Stimulated activated CD4-positive, alpha-beta T cell treated with anti-CD3 and anti-CD28 coated beads, Interleukin-1b, Interleukin-23, amount 100 ng/mL, for 1 hour (primary cell): ENCODE measurements around the gene MAD1L1.
"Not testable (repeated sequence)": the region's sequence is repeated elsewhere in the genome, so short reads cannot be mapped to it uniquely, and the experiment has no call there.

Source experiments
- DNase-seq, 2 donors: peaks; one replicate each; pipeline ENCODE4 v3.0.0-alpha.2; 2020; ENCODE audit warnings: low read depth in 2 of 2

The MAD1L1 gene

DNA sequence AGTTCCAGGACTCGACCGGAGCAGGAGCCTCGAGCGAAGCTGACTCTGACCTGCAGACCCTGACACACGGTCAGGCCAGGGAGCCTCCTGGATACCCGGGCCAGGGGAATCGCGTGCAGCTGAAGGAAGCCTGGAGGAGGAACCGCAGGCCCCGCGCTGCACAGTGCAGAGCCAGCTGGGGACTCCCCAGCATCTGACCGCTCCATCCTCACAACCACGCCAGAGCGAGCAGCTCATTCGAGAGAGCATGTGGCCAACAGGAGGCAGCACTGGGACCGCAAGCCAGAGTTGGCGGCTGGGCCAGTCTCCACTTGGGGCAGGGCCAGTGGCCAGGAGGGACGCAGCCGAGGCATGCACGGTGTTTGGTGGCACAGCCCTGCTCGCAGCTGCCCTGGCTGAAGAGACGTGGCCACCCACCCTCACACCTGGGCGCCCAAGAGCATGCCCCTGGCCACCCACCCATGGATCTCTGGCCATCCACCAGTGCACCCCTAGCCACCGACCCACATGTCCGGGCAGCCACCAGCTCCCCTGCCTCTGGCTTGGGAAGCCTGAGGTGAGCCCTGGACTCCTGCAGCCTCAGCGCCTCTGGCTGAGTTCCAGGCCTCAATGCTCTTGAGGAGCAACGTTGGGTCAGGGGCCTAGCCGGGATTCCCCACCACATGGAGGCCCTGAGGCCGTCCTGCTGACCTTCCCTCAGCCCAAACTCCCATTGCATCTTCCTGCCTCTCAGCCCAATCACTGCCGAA is 348.7 kb downstream of the MAD1L1 start:
- no peak for DNase-seq

DNA sequence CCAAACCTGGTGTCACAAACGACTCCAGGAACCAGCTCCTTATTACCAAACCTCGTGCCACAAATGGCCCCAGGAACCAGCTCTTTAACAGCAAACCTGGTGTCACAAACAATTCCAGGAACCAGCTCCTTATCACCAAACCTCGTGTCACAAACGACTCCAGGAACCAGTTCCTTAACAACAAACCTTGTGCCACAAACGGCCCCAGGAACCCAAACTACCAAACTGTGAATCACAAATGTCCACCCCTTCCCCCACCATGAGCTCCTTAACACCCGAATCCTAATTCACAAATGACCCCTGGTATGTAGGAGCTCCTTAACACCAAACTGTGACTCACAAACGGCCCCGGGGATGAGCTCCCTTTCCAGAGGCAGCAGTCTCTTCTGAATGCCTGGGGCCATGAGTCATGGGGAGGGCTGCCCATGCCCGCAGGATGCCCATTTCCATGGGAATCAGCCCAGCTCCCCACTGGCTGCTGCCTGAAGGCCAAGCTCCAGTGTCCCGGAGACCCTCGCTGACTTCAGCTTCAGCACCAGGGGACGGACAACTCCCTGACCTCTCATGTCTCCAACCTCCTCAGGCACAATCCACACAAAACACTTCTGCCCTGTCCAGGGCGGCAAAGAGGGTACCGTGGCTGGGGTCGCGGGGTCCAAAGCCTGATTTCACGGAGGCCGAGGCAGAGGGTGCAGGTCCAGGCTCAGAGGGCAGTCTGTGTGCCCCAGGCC is 349.5 kb downstream of the MAD1L1 start:
- DNase-seq, result no peak

DNA sequence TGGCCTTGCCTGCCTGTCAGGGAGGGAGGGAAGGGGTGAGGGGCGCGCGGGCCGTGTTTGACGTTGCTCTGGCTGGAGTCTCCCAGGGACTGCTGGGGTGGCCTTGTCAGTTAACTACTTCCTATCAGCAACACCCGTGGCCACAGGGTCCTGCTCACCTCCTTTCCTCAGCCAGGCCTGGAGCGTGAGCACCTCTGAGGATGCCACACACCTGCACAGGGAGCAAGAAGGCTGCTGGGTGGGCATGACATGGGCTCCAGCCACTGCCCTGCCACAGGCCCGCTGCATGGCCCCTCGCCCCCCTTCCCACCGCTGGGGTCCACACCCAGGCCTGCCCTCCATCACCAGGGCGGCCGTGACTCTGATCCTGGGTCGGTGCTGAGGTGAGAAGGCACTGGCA is 350.3 kb downstream of the MAD1L1 start:
- no peak for DNase-seq

DNA sequence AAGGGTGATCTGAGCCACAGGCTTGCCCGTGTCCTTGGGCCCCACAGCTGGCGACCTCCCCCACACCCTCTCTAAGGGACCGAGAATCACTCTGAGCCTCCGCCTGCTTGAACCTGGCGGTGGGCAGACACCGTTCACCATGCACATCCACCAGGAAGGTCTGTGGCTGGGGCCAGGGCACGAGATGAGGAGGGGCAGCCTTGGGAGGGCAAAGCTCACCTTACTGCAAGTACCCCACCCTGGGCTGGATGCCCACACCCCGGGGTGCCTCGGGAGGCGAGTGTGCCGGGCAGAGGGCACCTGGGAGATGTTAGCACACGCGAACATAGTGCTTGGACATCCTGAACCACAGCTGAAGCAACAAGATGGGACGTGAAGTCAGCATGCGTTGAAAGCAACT is 350.8 kb downstream of the MAD1L1 start:
- no peak for DNase-seq

DNA sequence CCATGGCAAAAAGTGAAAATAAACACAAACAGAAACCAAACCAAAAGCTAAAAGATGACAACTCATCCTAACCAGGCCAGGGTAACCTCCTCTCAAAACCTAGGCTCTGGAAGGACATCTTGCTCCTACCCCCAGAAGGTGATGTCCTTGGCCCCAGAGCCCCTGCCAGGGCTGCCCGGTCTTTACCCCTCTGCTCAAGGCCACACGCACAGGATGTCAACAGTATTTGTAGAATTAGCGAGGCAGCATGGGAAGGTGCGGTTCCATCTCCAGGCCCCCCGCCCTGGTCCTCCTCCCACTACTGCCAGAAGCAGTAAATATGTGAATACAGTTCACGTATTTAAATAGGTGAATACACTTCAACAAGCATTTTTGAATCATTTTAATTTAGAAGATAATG is 356.1 kb downstream of the MAD1L1 start:
- DNase-seq, result not testable (repeated sequence)

DNA sequence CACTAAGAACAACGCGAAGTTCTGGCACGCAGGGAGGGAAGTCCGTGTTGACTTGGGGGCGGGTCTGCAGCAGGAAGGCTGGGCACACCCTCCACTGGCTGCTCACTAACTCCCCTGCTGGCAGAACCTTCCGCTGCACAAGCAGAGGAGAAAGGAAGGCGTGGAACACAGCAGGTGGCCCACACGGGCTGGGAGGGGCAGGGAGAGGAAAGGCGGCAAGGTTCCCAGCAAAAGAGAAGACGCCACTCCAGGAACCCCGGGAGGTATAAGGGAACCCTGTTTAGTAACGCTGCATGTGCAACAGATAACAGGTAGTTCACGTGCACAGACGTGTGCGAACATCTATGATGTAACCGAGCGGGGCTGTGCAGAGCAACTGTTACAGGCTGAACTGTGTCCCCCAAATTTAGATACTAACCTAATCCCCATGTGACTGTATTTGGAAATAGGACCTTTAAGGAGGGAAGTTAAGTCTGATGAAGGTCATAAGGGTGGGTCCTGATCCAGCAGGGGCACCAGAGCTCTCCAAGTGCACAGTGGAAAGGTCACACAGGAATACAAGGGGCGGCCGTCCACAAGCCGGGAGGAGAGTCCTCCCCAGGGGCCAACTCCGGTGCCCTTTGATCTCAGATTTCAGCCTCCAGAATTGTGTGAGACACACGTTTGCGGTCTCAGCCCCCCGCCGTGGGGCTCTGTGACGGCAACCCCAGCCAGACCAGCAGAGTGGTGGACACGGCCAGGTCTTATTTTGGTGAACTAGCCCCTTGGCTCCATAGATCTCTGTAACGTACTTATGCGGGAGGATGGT is 357.1 kb downstream of the MAD1L1 start:
- DNase-seq, result not testable (repeated sequence)

DNA sequence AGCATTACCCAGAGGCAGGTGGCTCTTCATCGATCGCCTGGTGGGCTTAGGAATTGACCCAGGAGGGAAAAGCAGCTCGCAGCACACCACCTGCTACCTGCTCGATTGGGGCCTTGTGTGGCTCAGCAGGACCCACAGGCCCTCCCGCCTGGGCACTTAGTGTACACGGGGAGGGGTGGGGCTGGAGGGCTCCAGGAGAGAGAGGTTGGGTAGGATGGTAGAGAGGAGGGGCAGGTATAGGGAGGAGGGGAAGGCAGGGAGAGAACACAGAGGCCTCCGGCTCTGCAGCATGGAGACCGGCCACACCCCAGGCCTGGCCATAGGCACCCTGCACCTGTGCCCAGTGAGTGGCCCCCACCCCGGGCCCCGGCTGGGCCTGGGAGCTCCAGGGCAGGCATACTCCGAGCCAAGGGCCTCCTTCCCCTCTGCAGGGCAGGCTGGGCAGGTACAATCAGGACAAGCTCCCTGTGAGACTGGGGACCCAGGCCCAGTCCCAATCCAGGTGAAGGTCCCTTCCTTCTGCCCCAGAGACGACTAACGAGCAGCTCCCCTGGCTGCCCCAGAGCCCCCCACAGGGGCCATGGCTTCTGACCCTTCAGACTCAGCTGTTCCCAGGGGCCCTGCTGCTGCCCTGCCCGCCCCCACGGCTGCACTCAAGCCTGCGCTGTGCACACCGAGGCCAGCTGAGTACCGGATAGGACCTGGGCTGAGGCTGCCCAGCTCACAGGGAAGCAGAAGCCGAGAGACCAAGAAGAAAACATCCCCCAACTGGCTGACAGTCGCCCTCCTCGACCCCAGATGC is 358.0 kb downstream of the MAD1L1 start:
- DNase-seq, result not testable (repeated sequence)

DNA sequence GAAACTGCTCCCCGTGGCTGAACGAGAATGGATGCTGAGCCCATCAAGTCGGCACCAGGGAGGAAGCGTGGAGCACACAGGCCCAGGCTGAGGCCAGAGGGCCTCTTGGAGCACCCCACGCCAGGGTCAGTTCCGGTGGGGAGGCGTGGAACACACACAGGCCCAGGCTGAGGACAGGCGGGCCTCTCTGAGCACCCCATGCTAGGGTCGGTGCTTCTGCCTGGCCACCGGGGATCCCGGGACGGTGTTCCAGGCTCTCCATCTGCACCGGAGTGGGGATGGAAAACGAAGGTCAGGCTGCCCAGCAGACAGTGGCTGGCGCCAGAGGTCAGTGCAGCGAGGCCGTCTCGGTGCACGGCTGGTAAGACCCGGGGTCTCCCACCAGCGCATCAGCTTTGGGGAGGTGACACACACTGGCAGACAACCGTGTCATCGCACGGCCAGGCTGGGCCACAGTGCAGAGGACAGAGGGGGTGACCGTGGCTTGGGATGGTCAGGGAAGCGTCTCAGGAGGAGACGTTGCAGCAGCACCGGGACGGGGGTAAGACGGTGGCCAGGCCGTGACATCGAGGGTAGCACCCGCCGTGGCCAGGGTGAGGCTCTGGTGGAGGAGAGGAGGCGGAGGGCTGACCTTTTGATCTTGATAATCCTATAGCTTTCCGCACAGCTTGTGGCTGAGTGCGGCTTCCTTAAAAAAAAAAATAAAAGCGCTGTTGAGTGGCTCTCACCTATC is 358.7 kb downstream of the MAD1L1 start:
- no peak for DNase-seq

DNA sequence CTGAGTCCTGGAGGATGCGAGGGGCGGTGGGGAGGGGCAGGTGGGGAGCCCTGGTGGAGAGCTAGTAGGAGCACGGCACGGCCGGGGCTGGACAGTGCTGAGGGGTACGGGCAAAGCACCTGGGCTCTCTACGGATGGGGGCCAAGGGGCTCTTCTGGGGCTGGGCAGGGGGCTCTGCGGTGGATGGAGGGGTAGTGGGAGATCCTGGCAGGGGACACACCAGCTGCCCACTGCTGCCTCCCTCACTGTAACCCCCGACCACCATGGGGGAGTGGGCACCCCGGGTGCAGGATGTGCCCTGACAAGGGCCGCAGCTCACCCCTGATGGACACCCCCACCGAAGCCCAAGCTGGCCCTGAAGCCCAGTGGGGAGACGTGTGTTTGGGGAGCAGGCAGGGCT is 359.3 kb downstream of the MAD1L1 start:
- DNase-seq, result no peak

DNA sequence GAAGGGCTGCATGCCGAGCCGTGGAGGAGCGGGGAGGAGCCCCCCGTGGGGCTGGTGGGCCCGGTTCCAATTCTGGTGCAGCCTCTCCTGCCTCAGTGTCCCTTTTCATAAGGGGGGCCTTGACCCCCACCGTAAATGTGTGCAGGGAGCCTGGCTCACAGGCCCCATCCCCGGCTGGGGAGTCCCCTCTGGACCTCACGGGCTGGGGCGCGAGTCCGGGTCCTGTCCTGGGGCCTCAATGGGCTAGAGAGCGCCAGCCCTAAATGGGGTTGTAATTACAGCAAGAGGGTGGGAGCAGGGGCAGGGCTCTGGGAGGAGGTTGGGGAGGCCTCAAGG is 359.7 kb downstream of the MAD1L1 start:
- no peak for DNase-seq

DNA sequence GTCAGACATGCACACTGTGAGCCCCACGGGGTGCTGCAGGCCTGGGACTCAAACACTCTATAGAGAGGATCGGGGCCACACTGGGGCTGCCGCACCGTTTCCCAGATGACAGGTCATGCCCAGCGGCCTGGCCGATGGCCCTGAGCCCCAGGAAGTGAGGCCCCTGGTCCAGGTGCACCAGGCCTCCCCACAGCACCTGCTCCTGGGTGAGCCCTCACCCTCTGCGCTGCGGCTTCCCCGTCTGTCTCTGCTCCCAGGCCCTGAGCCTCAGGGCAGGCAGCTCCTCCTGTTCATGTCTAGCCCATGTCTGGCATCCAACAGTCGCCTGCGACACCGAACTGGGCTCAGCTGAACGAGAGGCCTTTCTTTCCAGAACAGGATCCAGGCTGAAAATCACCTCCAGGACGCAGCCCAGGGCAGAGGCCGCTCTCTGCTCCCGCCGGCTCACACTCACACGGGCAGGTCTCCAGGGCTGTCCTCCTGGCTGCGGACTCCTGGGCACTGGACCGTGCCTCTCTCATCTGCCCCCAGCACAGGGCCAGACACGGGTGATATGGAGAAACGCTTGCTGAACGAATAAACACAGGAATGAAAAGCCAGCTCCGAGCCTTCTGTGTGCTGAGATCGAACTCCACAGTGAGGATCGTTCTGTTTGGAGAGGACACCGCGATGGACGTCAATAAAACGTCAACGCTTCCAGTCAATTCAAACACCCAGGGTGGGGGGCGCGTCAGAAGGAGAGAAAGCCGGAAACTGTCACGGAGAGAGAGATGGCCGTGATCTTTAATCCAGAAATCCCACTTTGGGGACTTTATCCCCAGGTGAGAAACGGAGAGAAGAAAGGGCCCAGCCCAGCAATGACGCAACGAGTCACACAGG is 360.3 kb downstream of the MAD1L1 start:
- DNase-seq, result no peak

DNA sequence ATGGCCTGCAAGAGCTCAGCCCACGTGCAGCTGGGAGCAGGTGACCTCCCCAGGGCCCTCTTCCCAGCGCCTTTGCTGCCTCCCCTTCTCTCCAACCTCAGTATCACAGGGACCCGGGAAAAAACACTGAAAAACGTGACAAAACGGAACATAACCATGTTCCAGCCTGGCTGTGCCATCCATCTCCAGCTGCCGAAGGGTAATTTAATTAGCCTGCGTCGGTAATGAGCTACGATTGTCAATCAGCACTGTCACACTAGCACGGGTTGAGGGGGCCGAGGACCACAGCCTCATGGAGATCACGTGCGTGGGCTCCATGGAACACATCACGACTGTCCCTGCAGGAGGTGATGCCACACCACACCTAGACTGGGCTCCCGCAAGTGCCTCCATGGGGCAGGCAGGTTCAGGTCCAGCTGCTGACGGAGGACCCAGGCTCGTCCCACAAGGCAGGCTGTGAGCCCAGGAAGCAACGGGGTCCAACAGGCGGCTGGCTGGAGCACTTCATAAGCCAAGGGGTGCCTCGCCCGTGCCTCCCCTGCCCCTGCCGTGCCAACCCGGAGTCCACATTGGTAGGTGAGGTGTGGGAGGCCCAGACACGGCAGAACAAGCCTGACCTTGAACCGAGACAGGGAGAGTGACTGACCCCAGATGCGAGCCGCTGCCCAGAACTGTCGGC is 363.2 kb downstream of the MAD1L1 start:
- DNase-seq, result no peak

DNA sequence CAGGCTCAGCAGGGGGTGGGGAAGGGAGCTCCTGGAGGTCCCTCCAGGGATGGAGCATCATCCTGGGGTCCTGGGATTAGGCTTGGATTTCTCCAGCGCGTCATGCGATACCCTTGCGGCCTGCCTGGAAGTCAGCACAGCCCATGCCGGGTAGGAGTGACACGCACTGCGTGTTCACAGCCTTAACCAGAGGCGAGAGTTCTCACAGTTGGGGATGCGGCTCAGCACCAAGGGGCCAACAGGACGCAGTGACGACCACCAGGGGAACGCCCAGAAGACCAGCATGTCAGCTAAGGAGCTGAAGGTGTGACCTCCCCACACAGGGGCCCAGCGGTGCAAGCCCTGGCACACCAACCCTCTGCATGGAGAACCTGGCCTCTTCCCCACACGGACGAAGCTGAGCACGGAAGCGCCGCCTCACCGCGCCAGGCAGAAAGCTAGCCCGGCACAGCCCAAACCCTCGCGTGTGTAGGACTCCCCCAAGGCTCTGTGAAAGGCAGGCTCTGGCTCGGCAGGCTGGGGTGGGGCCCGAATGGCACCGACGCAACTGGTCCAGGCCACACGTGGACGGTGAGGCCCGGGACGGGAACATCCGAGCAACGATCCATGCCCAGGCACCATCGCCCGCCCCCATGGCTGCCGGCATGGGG is 364.1 kb downstream of the MAD1L1 start:
- no peak for DNase-seq

DNA sequence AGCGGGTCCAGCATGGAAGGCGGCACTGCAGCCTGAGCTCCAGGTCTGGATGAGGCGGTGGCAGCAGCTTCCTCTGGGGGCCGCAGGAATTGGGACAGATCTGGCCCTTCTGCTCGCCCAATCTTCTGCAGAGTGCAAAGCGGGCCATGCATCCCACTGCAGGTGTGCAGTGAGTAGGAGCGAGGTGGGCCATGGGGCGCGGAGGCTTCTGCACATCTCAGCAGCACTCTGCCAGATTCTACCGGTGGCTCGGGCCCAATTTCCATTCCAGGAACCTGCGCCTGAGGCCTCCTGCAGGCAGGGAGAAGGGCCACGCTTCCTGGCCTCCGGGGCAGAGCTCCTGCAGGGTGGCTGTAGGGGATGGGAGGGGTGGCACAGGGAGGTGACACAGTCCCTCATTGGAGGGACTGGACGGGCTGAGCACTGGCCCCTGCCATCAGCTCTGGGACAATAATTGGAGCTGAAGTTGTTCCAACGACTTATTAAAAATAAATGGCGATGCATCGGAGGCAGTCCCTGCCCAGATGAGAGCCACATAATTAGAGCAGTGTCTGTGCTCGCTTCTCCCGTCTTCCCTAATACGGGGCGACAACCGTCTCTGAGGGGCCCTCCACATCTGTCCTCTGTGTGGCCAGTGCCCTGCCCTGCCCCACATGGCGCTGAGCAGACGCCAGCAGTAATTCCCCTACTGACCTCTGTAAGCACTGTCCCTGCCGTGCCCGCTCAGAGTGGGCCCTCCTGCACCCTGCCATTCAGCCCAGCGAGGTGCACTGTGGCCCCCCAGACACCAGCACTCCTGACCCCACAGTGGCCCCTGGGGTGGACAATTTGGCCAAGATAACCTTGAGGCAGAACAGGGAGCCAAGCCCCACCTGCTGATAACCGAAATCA is 365.1 kb downstream of the MAD1L1 start:
- no peak for DNase-seq

DNA sequence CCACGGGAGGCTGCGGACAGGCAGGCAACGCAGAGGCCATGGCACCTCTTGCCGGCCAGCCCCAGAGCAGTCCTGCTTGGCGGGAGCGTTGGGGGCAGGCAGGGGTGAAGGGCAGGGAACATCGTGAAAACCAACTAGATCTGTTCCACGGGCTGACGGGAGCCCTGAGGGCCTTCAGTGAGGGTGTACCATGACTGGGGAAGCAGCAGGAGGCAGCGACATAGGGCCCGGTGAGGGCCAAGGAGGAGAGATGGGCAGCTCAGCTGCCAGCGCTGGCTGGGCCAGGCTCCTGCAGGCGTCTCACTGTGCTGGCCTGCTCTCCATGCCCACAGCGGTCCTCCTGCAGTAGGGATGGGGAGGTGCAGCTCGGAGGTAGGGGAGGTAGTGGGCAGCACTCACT is 366.1 kb downstream of the MAD1L1 start:
- DNase-seq, result no peak

DNA sequence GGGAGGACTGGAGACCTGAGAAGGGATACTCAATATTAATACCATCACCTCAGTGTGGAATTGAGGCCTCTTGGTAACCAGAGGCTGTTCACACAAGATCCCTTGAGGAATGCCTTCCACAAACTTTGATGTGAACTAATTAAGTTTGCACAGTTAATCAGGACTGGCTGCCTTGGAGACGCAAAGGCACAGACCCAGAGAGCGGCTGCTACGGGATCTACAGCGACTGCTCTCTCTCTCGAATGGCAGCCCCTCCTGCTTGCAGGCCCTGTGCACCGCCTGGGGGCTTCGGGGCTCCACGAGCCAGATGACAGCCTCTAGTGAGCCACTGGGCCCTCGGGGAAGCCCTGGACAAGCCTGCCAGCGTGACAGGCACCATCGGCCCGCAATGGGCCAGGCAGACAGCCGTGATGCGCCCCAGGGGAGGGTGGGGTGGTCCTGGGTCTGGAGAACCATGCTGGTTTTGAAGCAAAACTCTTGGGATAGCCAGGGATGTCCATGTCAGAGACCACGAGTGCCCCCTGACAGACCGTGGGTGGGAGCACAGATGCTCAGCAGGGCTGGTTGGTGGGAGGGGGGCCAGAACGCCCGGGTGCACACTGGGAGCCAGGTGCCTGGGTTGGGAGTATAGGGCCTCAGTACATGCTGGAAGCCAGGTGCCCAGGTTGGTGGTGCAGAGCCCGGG is 367.0 kb downstream of the MAD1L1 start:
- DNase-seq, result no peak

DNA sequence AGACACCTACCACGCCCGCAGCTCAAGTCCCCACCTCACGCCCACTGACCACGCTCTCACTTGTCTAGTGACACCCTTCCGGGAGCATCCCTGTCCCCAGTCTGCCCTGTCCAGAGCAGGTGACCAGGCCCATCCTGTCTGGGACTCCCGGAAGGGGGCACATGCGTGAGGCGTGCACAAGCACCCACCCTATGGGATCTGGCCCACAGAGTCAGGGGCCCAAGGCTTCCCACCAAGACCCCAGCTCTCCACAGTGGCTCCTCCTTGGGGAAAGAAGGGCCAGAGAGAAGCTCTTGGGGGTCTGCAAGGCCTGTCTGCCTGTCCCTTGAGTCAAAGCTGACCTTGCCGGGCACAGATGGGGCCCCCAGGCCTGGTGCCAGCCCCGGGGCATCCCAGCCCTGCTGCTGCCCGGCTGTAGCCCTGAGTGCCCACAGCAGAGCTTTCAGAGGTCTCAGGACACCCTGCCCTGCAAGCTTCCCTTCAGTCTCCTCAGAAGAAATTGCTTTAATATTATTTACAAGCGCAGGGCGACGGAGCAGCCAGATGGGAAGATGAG is 367.7 kb downstream of the MAD1L1 start:
- no peak for DNase-seq
